Endodermal cell (in vitro differentiated cells): Measurements from ENCODE around the gene RCOR2. TPM values are rescaled to one million over a fixed set of nuclear protein-coding genes. Genes with fewer than 3 reads are reported as not detected.
"Not testable (repeated sequence)": the region's sequence is repeated elsewhere in the genome, so short reads cannot be mapped to it uniquely, and the experiment has no call there.

Source experiments
- DNase-seq: peaks from one replicate; pipeline ENCODE4 v3.0.0-alpha.2; 2017
- H3K27ac ChIP-seq: 2 replicates; pipeline ENCODE4 v1.5.1; 2013; ENCODE audit warnings: mild to moderate bottlenecking, low read depth, low read length, moderate library complexity
- H3K27me3 ChIP-seq: 2 replicates; pipeline ENCODE4 v1.6.1; 2013; ENCODE audit warnings: mild to moderate bottlenecking, low read length, moderate library complexity; ENCODE audit not compliant: insufficient read depth, control insufficient read depth, poor library complexity, severe bottlenecking
- H3K36me3 ChIP-seq: 2 replicates; pipeline ENCODE4 v1.7.0; 2013; ENCODE audit warnings: mild to moderate bottlenecking, low read length, moderate library complexity; ENCODE audit not compliant: control insufficient read depth, insufficient read depth
- H3K4me1 ChIP-seq: one replicate; pipeline ENCODE4 v1.7.0; 2013; ENCODE audit warnings: low read length; ENCODE audit not compliant: control insufficient read depth, insufficient read depth
- H3K4me3 ChIP-seq: 2 replicates; pipeline ENCODE4 v1.5.1; 2013; ENCODE audit warnings: mild to moderate bottlenecking, low read length, moderate library complexity
- H3K9ac ChIP-seq: 2 replicates; pipeline ENCODE4 v1.6.1; 2013; ENCODE audit warnings: mild to moderate bottlenecking, low read length, moderate library complexity; ENCODE audit not compliant: poor library complexity, severe bottlenecking; ENCODE audit errors: extremely low read depth
- H3K9me3 ChIP-seq: 2 replicates; pipeline ENCODE4 v1.6.1; 2013; ENCODE audit warnings: mild to moderate bottlenecking, low read length, moderate library complexity; ENCODE audit not compliant: control insufficient read depth
- H3K27ac Mint-ChIP-seq: 2 replicates; pipeline ENCODE4 v1.8.0; 2020; ENCODE audit warnings: mixed read lengths
- H3K27me3 Mint-ChIP-seq: 2 replicates; pipeline ENCODE4 v1.8.0; 2021; ENCODE audit warnings: mild to moderate bottlenecking, mixed read lengths; ENCODE audit not compliant: insufficient read depth
- H3K36me3 Mint-ChIP-seq: 2 replicates; pipeline ENCODE4 v1.8.0; 2020; ENCODE audit warnings: low read depth, mixed read lengths
- H3K4me1 Mint-ChIP-seq: 2 replicates; pipeline ENCODE4 v1.8.0; 2020; ENCODE audit warnings: mixed read lengths
- H3K4me3 Mint-ChIP-seq: 2 replicates; pipeline ENCODE4 v1.8.0; 2020; ENCODE audit warnings: mild to moderate bottlenecking, moderate library complexity, mixed read lengths
- H3K9me3 Mint-ChIP-seq: 2 replicates; pipeline ENCODE4 v1.8.0; 2020; ENCODE audit warnings: mild to moderate bottlenecking, mixed read lengths
- WGBS, 2 experiments: methylation state at CpG; one replicate each; pipeline versions ENCODE4 v1.1.5 to v1.1.7; 2013; ENCODE audit warnings: missing lambda C conversion rate in 2 of 2, mixed read lengths in 1 of 2; ENCODE audit not compliant: insufficient coverage in 1 of 2, insufficient read length in 1 of 2; 5-methylcytosine and 5-hydroxymethylcytosine counted together
- long read RNA-seq, 4 experiments: library from polyadenylated mRNA in 2 of 4; library from RNA in 1 of 4; library from capped mRNA in 1 of 4; stranded (forward) in 3 of 4; unstranded in 1 of 4; transcript quantifications; one replicate each; pipeline ENCODE4 v2.0.0, GENCODE V29; 2020 to 2021; ENCODE audit warnings: inconsistent platforms in 1 of 4
- polyA plus RNA-seq, 2 experiments: library from polyadenylated mRNA; stranded (reverse); fragments of 50-300 nt; gene quantifications; one replicate each; pipeline ENCODE4 v1.2.3, GENCODE V29; 2013
- total RNA-seq, 2 donors: library from RNA; stranded (reverse); fragmentation: NEBNext Ultra II Directional in 1 of 2; extraction: Animal tissue kit (Norgen Biotek cat#: 25700) in 1 of 2; gene quantifications; 2 replicates in 1 of 2; 3 replicates in 1 of 2; pipeline ENCODE4 v1.2.1, GENCODE V29; 2021
- TF ChIP-seq, protein P1 (sequence below): fragments of 200-600 bp; sonication (generic); conservative IDR thresholded peaks from 2 replicates; pipeline ENCODE4 v1.5.0; 2021; ENCODE audit warnings: antibody characterized with exemption, mild to moderate bottlenecking

RCOR2 gene
- total RNA-seq = 10 to 100 TPM; 45.0 to 51.4 TPM
- 111 TPM for polyA plus RNA-seq (2013, experiment 1 of 2)
- polyA plus RNA-seq (2013, experiment 2 of 2) = 95.2 TPM
- long read RNA-seq, experiment 1, transcript RCOR2-201 (12 exons, 2,604 nt) = major isoform, 6 of 24 reads
- long read RNA-seq, experiment 1, partial matches to known transcripts = 16 of 24 reads
- long read RNA-seq, experiment 1, other reads (novel, unspliced or antisense) = 2 of 24 reads
- long read RNA-seq, experiment 2, transcript RCOR2-201 (12 exons, 2,604 nt) = major isoform, 52 of 67 reads
- long read RNA-seq, experiment 2, partial matches to known transcripts = 0 of 67 reads
- long read RNA-seq, experiment 2, other reads (novel, unspliced or antisense) = 15 of 67 reads
- long read RNA-seq, experiment 3 = 0 reads
- long read RNA-seq, experiment 4 = 0 reads

DNA sequence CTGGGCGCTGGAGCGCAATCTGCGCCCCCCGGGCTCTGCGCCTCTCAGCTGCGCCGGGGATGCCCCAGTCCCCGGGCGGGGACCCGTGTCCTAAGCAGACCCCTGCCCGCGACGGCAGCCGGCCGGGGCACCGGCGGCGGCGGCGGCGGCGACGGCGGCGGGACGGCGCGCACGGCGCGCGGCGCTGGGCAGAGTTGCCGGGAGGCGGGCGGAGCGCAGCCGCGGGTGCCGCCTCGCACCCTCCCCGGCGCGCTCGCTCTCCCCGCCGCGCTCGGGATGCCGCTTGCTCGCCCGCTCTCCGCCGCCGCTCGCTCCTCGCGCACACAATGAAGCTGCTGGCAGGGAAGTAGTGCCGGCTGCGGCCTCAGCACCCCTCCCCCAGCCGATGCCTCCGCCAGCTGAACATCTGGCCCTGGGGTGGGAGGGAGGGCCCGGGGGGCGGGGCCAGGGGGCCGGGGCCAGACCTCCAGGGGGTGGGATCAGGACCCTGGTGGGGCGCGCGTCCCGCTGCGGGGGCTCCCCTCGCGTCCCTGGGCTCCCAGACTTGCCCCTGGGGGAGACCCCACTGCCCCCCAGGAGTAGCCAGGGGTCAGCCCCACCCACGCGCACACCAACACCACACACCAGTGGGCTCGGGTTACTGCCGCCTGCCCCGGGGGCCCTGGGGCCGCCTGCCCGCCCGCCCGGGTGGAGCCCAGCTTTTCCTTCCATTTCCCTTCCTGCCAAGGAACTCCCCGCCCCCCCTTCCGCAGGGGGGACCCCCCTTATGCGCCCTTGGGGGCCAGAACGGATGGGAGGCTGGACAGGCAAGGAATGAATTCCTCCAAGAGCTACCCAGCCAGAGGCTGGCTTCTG, at the start of gene RCOR2:
TSS of gene RCOR2 (minus strand) at position 328 of the 855 bp plus-strand sequence. CDS start 708 bp downstream, outside the sequence.
- H3K9ac ChIP-seq = peak within 1 kb of the TSS; percentile 76
- peak within 1 kb of the TSS; percentile 99 for H3K27ac ChIP-seq

DNA sequence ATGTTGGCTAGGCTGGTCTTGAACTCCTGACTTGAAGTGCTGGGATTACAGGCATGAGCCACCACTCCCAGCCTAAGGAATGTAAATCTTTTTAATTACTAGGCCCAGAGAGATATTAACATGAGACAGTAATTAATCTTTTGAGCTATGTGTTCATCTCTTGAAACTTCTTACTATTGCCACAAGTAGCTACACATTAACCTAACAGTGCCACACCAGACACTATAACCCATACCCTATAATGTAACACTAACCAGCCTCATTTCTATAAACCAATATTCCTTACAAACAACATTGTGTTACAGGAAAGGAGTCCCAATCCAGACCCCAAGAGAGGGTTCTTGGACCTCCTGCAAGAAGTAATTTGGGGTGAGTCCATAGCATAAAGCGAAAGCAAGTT, 49.5 kb upstream of the RCOR2 start:
- Mint-ChIP-seq H3K27me3 (peaks cover 30% of the 10 kb centered on the region), H3K36me3 (no peaks in the 10 kb centered on the region), H3K27ac (no peak overlapping the region), H3K4me1 (peaks cover 4% of the 10 kb centered on the region), H3K4me3 (no peak overlapping the region), H3K9me3 (no peaks in the 10 kb centered on the region)
- no peaks in the 10 kb centered on the region for H3K4me1 ChIP-seq
- TF ChIP-seq, protein P1, sequence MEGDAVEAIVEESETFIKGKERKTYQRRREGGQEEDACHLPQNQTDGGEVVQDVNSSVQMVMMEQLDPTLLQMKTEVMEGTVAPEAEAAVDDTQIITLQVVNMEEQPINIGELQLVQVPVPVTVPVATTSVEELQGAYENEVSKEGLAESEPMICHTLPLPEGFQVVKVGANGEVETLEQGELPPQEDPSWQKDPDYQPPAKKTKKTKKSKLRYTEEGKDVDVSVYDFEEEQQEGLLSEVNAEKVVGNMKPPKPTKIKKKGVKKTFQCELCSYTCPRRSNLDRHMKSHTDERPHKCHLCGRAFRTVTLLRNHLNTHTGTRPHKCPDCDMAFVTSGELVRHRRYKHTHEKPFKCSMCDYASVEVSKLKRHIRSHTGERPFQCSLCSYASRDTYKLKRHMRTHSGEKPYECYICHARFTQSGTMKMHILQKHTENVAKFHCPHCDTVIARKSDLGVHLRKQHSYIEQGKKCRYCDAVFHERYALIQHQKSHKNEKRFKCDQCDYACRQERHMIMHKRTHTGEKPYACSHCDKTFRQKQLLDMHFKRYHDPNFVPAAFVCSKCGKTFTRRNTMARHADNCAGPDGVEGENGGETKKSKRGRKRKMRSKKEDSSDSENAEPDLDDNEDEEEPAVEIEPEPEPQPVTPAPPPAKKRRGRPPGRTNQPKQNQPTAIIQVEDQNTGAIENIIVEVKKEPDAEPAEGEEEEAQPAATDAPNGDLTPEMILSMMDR = no peak
- no peak overlapping the region for H3K27ac ChIP-seq
- DNase-seq = no peak
- 100% methylated on average over 1 of the region's 1 CpG for WGBS, 2 experiments
- H3K36me3 ChIP-seq = no peaks in the 10 kb centered on the region
- no peaks in the 10 kb centered on the region for H3K27me3 ChIP-seq
- H3K9me3 ChIP-seq = no peaks in the 10 kb centered on the region
- no peak overlapping the region for H3K4me3 ChIP-seq
- no peak overlapping the region for H3K9ac ChIP-seq

More for the DNA sequence above, at the start of gene RCOR2:
- Mint-ChIP-seq H3K27ac (peak within 1 kb of the TSS; percentile 94), H3K4me3 (peak within 1 kb of the TSS; percentile 80), H3K4me1 (peaks cover 20% of the 10 kb centered on the region), H3K9me3 (no peaks in the 10 kb centered on the region), H3K36me3 (peaks cover 19% of the 10 kb centered on the region), H3K27me3 (no peaks in the 10 kb centered on the region)
- H3K4me3 ChIP-seq = peak within 1 kb of the TSS; percentile 89
- H3K9me3 ChIP-seq = no peaks in the 10 kb centered on the region
- 0% methylated on average over 83 of the region's 85 CpGs; no CpG with 5 or more reads in 1 of the 2 experiments for WGBS, 2 experiments
- peaks cover 5% of the 10 kb centered on the region for H3K36me3 ChIP-seq
- H3K4me1 ChIP-seq = peaks cover 5% of the 10 kb centered on the region
- no peaks in the 10 kb centered on the region for H3K27me3 ChIP-seq
- TF ChIP-seq, protein P1 = no peak
- DNase-seq = peak; percentile 94

DNA sequence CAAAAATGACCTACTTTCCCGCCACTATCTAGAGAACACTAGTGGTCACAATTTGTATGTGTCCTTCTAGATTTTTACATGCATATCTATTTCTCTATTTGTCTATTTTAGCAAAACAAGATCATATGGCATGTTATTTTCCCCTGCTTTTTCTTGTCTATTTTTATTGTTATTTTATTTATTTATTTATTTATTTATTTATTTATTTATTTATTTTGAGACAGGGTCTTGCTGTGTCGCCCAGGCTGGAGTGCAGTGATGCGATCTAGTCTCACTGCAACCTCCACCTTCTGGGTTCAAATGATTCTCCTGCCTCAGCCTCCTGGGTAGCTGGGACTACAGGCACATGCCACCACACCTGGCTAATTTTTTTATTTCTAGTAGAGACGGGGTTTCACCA, 46.9 kb upstream of the RCOR2 start:
- H3K27me3 ChIP-seq, H3K27ac ChIP-seq, H3K9me3 Mint-ChIP-seq, H3K9ac ChIP-seq, H3K36me3 Mint-ChIP-seq, H3K27ac Mint-ChIP-seq, H3K27me3 Mint-ChIP-seq, H3K4me3 Mint-ChIP-seq, H3K4me1 ChIP-seq, H3K4me3 ChIP-seq, H3K36me3 ChIP-seq, H3K9me3 ChIP-seq, DNase-seq: not testable (repeated sequence)
- WGBS, 2 experiments = 96 to 98% methylated on average over 4 of the region's 4 CpGs
- peaks cover 13% of the 10 kb centered on the region for H3K4me1 Mint-ChIP-seq
